Endothelial cell of umbilical vein (primary cell): ENCODE measurements around the gene PXMP4. TPM values are rescaled to one million over a fixed set of nuclear protein-coding genes. Genes with fewer than 3 reads are reported as not detected.

ENCODE experiments used
- BruUV-seq: library from RNA; stranded (reverse); fragments of 400-500 nt; replicated peaks from 2 replicates; lab custom pipeline; 2021; lab: Mats Ljungman, UMichigan
- CTCF ChIA-PET: fragments of 300-600, 350-600 bp; sonication (Branson Sonifier 250); formaldehyde crosslinking; loops from one replicate; lab custom pipeline; 2021; ENCODE audit warnings: antibody characterized with exemption, inconsistent platforms; lab: Charles Lee
- POLR2A ChIA-PET: fragments of 300-600, 350-600 bp; sonication (Branson Sonifier 250); formaldehyde crosslinking; loops from one replicate; lab custom pipeline; 2021; ENCODE audit warnings: antibody characterized with exemption, inconsistent platforms; lab: Charles Lee
- DNase-seq: peaks from one replicate; pipeline ENCODE4 v3.0.0-alpha.2; 2011; ENCODE audit warnings: low read depth, low spot score
- FAIRE-seq: peaks from 2 replicates; lab custom pipeline; 2011; peaks lifted over from hg19 to GRCh38; lab: Jason Lieb, UNC
- H2AFZ ChIP-seq: 2 replicates; pipeline ENCODE4 v1.6.0; 2012; ENCODE audit warnings: low read depth, low read length, control low read depth, inconsistent platforms
- H3K27ac ChIP-seq: 2 replicates; pipeline ENCODE4 v1.5.1; 2011; ENCODE audit warnings: low read depth, mild to moderate bottlenecking, control low read depth, low read length, moderate library complexity; ENCODE audit not compliant: insufficient read depth
- H3K27me3 ChIP-seq, 2 experiments: 2 replicates each; pipeline versions ENCODE4 v1.6.0 to v1.6.1; 2011; ENCODE audit warnings: low read length in 2 of 2, mixed read lengths in 1 of 2; ENCODE audit not compliant: control insufficient read depth in 2 of 2, insufficient read depth in 2 of 2
- H3K36me3 ChIP-seq, 2 experiments: 2 replicates in 1 of 2; 3 replicates in 1 of 2; pipeline ENCODE4 v1.5.1; 2011; ENCODE audit warnings: low read length in 2 of 2, mild to moderate bottlenecking in 1 of 2, moderate library complexity in 1 of 2; ENCODE audit not compliant: control insufficient read depth in 2 of 2, insufficient read depth in 2 of 2; ENCODE audit errors: extremely low read depth in 1 of 2
- H3K4me1 ChIP-seq: 3 replicates; pipeline ENCODE4 v1.5.1; 2011; ENCODE audit warnings: mild to moderate bottlenecking, low read length; ENCODE audit not compliant: control insufficient read depth, insufficient read depth; ENCODE audit errors: extremely low read depth
- H3K4me2 ChIP-seq: 2 replicates; pipeline ENCODE4 v1.6.1; 2011; ENCODE audit warnings: low read length, control low read depth, mixed read lengths; ENCODE audit not compliant: insufficient read depth
- H3K4me3 ChIP-seq, 3 experiments: fragments of 200-600 bp in 1 of 3; sonication (generic), shearing (Covaris generic) in 1 of 3; replicated peaks in 1 of 3; 2 replicates each; pipeline ENCODE4 v1.5.1; 2011 to 2016; ENCODE audit warnings: control low read depth in 3 of 3, low read length in 3 of 3, mild to moderate bottlenecking in 2 of 3, inconsistent platforms in 1 of 3, low read depth in 1 of 3, moderate library complexity in 1 of 3; ENCODE audit not compliant: insufficient read depth in 1 of 3
- H3K79me2 ChIP-seq: 2 replicates; pipeline ENCODE4 v1.6.0; 2012; ENCODE audit warnings: low read length, inconsistent platforms; ENCODE audit not compliant: control insufficient read depth, insufficient read depth
- H3K9ac ChIP-seq: replicated peaks from 2 replicates; pipeline ENCODE3; 2011; ENCODE audit warnings: low read length, control low read depth; ENCODE audit not compliant: insufficient read depth; ENCODE audit errors: extremely low read depth
- H3K9me1 ChIP-seq: replicated peaks from 3 replicates; pipeline ENCODE4 v1.6.0; 2011; ENCODE audit warnings: mild to moderate bottlenecking, low read length; ENCODE audit not compliant: control insufficient read depth, insufficient read depth; ENCODE audit errors: extremely low read depth
- H3K9me3 ChIP-seq: replicated peaks from 2 replicates; pipeline ENCODE4 v1.5.1; 2012; ENCODE audit warnings: low read length, inconsistent platforms; ENCODE audit not compliant: control insufficient read depth, insufficient read depth
- H4K20me1 ChIP-seq: replicated peaks from 2 replicates; pipeline ENCODE3; 2011; ENCODE audit warnings: mild to moderate bottlenecking, low read length; ENCODE audit not compliant: control insufficient read depth, insufficient read depth; ENCODE audit errors: extremely low read depth
- CTCF ChIP-seq, 2 donors: IDR thresholded peaks; 1 replicate in 1 of 2; 2 replicates in 1 of 2; pipeline ENCODE4 v1.5.1; 2011; ENCODE audit warnings: low read length in 2 of 2, mild to moderate bottlenecking in 2 of 2, moderate library complexity in 2 of 2, control low read depth in 1 of 2, inconsistent platforms in 1 of 2, low read depth in 1 of 2; ENCODE audit not compliant: insufficient read depth in 1 of 2; ENCODE audit errors: extremely low read depth in 1 of 2
- EZH2 ChIP-seq: IDR thresholded peaks from 2 replicates; pipeline ENCODE4 v1.6.1; 2012; ENCODE audit warnings: borderline replicate concordance, low read depth, mild to moderate bottlenecking, moderate library complexity, low read length, inconsistent platforms; ENCODE audit not compliant: severe bottlenecking
- FOS ChIP-seq: IDR thresholded peaks from 2 replicates; pipeline ENCODE4 v1.6.1; 2011; ENCODE audit warnings: mild to moderate bottlenecking, low read length, moderate library complexity, borderline replicate concordance; ENCODE audit not compliant: insufficient read depth
- GATA2 ChIP-seq: IDR thresholded peaks from 2 replicates; pipeline ENCODE4 v1.7.0; 2011; ENCODE audit warnings: low read depth, mild to moderate bottlenecking, moderate library complexity, mixed read lengths, low read length; ENCODE audit not compliant: insufficient read length, insufficient read depth
- JUN ChIP-seq: IDR thresholded peaks from 2 replicates; pipeline ENCODE4 v1.6.1; 2011; ENCODE audit warnings: borderline replicate concordance, low read depth; ENCODE audit not compliant: insufficient read length, insufficient read depth
- MAX ChIP-seq: IDR thresholded peaks from 2 replicates; pipeline ENCODE4 v1.6.1; 2011; ENCODE audit not compliant: insufficient read depth, insufficient read length
- MYC ChIP-seq: IDR thresholded peaks from one replicate; pipeline ENCODE4 v1.6.1; 2011; ENCODE audit warnings: mild to moderate bottlenecking, low read depth, low read length
- POLR2A ChIP-seq: IDR thresholded peaks from 2 replicates; pipeline ENCODE4 v1.6.1; 2012; ENCODE audit warnings: low read depth, mild to moderate bottlenecking, control low read depth, low read length
- POLR2AphosphoS5 ChIP-seq: IDR thresholded peaks from 2 replicates; pipeline ENCODE4 v1.6.1; 2012; ENCODE audit warnings: low read depth, mild to moderate bottlenecking, control low read depth, low read length, moderate library complexity; ENCODE audit not compliant: insufficient read depth
- dilution Hi-C: fragments of 300-500 bp; cut with MboI; formaldehyde crosslinking; loops from one replicate; pipeline ENCODE4 v1.15.0; 2019; ENCODE audit warnings: low sequenced_read_pairs; ENCODE audit not compliant: extremely low pct_ligation_motif_present
- intact Hi-C: fragments of 100-400 bp; cut with micrococcal nuclease; formaldehyde crosslinking; loops from one replicate; pipeline ENCODE4 v1.10.0; 2022
- polyA plus RNA-seq, 4 experiments: library from polyadenylated mRNA; depleted of rRNA in 3 of 4; stranded (reverse) in 3 of 4; unstranded in 1 of 4; fragments of >200 nt; gene quantifications; 2 replicates each; pipeline versions ENCODE4 v1.2.1 to v1.2.3, GENCODE V29; 2011 to 2012; ENCODE audit warnings: missing spikeins in 1 of 4
- total RNA-seq: library from RNA; stranded (reverse); gene quantifications from 2 replicates; pipeline ENCODE4 v1.2.3, GENCODE V29; 2021

Gene PXMP4
- total and polyA plus RNA-seq, 2 donors (not counting 3 experiments of a cell fraction or from before 2014, with no cell fraction given) = 6.9 to 8.5 TPM

- peak overlapping the region; percentile 67 for H2AFZ ChIP-seq
- H3K4me2 ChIP-seq = peak overlapping the region; percentile 14
- peak overlapping the region in 2 of 3 experiments; percentile 34 to 68 for H3K4me3 ChIP-seq
- BruUV-seq = TSS peak; percentile 85
- H3K9ac ChIP-seq = no peak overlapping the region
- CTCF ChIA-PET = interaction anchor here (1.0 to 2.7 kb wide), 5 partner anchors 12 to 195 kb away, joined by 3 to 10 read pairs (median 4); partner anchors contain the start of gene ZNF341
- TF ChIP-seq MYC = no peak
- TF ChIP-seq POLR2A = no peak
- TF ChIP-seq POLR2AphosphoS5 = no peak
- no peak for TF ChIP-seq MAX
- TF ChIP-seq CTCF (IDR thresholded peaks at IDR 0.05; ENCODE audit: extremely low read depth in 1 of 2, insufficient read depth in 1 of 2, low read depth in 1 of 2, low read length in 2 of 2) = no peak
- TF ChIP-seq GATA2 = no peak
- TF ChIP-seq EZH2 = no peak
- no peak for TF ChIP-seq FOS
- TF ChIP-seq JUN = no peak
- FAIRE-seq (no peak), DNase-seq (no peak)
- H3K27ac ChIP-seq = no peak overlapping the region
- no peaks in the 10 kb centered on the region for H3K36me3 ChIP-seq
- H4K20me1 ChIP-seq = no peaks in the 10 kb centered on the region
- no peaks in the 10 kb centered on the region for H3K9me1 ChIP-seq
- H3K9me3 ChIP-seq = no peaks in the 10 kb centered on the region
- POLR2A ChIA-PET = no interaction called here
- intact Hi-C loops (no loop called here), dilution Hi-C loops (no loop called here)
- H3K27me3 ChIP-seq = no peaks in the 10 kb centered on the region
- no peaks in the 10 kb centered on the region for H3K79me2 ChIP-seq
- H3K4me1 ChIP-seq = peaks cover 2% of the 10 kb centered on the region
Observed at GRCh38 chr20:33719277-33719988, 677 bp downstream of the PXMP4 start.
